Fibroblast of gingiva (primary cell): ENCODE data around the gene FTO.
"Not testable (repeated sequence)": the region's sequence is repeated elsewhere in the genome, so short reads cannot be mapped to it uniquely, and the experiment has no call there.

Experiments
- DNase-seq: peaks from one replicate; pipeline ENCODE4 v3.0.0-alpha.2; 2011; ENCODE audit warnings: low read depth

FTO gene

DNA sequence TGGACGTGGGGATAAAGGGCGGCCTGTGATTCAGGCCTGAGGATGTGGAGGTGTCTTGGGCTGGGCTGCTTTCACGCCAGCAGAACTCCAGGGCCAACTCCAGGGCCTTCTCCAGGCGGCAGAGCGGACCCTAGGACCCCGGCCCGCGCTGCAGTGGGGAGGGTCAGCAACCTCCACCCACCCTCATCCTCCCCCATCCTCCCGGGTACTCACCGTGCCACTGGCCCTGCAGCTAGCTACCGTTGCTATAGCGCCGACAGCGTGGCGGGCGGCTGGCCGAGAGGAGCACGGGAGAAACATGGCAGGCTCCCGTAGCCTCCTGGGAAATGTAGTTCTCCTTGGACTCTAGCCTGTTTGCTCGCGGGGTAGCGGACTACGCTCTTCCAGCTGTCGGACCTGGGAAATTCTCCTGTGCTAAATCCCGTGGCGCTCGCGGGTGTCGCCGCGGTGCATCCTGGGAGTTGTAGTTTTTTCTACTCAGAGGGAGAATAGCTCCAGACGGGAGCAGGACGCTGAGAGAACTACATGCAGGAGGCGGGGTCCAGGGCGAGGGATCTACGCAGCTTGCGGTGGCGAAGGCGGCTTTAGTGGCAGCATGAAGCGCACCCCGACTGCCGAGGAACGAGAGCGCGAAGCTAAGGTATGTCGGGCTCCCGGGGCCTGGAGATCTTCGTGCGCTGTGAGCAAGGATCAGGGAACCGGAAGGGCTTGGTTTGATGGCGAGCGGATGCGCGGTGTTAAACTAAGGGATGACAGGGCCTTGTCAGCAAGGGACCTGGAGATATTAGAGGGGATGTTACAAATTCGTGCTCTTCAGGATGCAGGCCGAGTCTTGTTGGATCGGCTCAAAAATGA is at the start of gene FTO, which contains the start of gene RPGRIP1L:
Gene FTO (plus strand): TSS at position 567 of the 855 bp plus-strand sequence.
Gene RPGRIP1L (minus strand): TSS at position 270 of the 855 bp plus-strand sequence. CDS start 3,136 bp downstream, outside the sequence.
- peak; percentile 99 for DNase-seq

DNA sequence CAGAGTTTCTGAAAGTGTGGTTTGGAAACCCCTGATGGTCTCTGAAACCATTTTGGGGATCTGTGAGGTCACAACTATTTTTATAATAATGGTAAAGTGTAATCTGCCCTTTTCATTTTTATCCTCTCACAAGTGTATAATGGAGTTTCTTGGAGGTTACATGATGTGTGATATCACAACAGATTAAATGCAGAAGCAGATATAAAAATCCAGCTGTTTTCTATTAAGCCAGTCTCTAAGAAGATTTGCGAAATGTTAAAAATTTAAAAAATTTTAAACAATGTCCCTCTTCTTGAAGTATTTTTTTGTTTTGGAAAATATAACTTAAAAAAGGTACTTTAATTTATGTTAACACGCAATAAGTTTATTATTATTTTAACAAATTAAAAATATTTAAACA is 49.0 kb upstream of the FTO start:
- DNase-seq: peak; percentile 45

DNA sequence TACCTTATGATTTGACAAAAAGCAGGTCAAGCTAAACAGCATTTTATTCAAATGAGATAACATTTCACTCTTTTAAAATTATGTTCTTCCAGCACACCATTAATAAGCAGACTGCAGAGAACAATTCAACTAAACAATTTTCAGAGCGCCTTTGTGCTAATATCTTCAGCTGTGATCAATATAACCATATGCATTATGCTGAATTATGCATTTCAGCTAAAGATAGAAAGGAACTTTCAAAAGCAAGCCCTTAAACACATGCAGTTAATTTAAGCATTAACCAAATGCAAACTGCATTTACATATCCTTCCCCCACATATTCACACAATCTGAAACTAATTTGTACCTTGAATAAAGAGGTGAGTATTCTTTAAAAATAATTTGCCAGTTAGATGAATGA is 41.9 kb upstream of the FTO start:
- no peak for DNase-seq

DNA sequence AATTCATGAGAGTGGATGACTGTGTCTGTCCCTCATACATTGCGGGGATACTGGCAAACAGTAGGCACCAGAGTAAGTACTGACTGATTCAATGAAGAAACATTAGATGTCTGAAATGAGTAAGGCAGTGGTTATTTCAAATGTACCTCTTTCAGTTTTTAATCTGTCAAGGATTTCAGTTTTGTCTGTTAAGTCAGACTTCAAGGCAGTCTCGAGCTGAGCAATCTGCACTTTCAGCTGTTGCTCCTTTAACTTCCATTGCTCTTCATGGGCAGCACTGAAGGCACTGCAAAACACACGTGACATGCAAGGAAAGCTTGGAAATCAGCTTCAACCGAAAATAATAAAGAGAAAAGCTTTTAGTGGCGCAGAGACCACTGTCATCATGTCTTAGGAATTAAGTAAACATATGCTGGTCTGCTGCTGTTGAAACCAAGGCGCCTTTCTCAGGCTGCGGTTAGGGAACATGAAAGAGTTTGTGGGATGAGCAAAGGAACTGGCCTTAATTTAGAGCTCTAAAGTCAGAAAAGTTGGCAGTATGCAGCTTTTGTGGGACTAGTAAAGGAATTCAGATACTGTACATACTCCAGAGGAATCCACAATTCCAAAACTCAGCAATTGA is 39.1 kb upstream of the FTO start:
- DNase-seq: peak; percentile 92

DNA sequence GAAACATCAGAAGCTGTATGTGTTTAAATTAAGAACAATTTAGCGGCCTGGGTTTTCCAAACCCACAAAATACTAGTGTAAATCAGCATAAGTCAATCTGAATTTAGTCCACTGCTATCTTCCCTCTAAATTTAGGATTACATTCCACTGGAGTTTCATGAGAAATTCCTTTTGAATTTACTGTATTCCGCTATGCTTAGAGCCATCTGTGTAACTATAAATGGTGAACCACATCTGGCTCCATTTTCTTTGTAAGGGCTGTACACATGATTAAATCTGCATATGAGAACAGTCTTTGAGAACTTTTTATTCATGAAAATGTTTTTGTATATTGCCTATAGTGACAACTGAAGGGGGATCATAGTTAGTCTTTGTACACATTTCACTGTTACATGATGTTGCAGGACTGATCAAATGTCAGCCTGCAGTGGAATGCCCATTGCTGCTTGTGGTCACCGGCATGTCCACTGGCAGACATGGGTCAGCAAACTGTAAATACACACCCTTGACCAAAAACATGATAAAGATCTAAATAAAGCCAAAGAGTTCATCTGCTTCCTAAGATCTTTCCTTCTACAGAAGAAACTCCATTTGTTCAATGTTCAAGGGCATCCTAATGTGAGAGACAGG is 37.1 kb upstream of the FTO start:
- DNase-seq: peak; percentile 73

DNA sequence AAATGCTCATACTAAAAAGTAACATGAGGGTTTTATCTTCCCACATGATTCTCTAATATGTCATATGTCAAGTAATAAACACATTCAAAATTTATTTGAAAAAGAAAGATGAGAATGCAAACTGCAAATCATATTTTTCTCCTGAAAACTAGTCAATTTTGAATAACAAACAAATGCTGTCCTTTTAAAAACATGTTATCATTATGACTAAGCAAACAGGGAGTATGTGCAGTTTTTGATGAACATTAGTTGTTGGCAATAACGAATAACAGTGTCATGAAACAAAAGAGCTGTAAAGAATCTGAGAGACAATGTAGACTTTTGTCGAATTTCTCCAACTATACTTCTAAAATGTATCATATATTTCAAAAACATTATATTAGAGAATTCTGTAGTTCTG is 35.1 kb upstream of the FTO start:
- peak; percentile 26 for DNase-seq

DNA sequence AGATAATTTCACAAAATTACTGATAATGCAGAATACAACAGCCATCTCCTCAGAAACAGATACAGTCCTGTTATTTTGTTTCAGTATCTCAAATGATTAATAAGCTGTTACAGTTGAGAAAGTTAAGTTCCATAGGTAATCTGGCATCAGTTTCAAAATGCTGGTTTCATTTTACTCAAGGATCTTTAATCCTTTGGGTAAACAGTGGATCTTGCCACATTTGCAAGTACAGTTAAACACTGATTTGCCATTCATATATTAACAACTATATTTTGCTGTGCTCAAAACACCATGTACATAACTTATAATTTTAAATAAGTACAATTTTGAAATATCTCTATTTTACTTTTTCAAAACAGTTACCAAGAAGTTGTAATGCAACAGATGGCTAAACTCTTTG is 31.5 kb upstream of the FTO start:
- DNase-seq: peak; percentile 5

DNA sequence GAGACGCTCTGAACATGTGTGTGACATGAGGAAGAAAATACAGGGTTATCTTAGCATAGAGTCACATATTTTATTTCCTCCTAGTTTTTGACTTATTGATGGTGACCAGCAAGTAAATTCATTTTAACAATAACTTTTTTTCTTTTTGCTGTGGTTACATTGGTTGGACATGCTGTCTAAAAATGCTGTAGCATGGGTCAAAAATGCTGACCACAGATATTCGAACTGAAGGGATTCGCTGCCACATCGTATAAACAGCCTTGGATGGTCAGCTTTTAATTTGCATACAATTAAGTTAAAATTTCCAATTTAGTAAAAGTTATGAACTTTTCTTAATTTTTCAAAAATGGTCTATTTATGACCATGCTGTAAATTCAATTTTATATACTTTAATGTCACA is 30.8 kb upstream of the FTO start:
- peak; percentile 1 for DNase-seq

DNA sequence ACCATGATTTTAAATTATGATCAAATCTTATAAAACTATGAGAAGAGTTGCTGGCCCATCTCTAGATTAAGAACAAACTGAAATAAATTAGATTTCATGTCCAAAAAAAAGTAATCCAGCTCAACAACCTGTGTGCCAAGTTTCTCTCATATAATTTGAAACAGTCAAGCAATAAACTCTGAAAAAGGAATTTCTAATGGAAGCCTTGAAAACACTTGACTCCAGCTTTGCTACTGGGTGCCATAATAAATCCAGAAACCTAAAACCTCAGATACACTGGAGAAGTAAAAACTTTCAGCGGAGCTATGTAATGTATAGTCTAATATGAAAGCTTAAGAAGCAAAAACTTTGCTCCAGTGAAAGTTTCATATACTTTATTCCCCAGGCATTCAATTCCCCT is 25.8 kb upstream of the FTO start:
- no peak for DNase-seq

DNA sequence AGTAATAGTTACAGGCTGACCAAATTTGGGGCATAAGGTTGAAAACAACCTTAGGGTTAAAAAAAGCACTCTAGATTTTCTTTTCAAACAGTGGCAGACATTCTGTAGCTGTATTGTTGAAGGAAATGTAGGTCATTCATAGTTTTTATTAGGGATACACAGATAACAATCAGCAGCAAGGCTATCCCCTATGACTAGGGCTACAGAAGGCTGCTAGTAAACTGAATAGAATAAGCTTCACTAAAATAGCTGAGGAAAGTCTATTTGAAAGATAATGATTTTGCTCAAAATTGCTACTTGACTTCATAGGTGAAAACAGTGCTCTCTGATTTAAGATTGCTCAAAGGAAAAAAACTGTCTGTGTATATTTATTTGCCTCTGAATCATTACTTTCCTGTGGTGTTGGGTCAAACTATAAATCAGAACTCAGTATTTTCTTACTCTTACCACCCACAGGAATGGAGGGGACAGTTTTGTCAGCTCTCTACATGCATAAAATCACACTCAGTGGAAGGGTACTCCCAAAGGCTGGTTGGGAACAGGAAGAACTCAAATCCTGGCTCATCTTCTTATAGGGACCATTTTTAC is 25.1 kb upstream of the FTO start:
- no peak for DNase-seq

DNA sequence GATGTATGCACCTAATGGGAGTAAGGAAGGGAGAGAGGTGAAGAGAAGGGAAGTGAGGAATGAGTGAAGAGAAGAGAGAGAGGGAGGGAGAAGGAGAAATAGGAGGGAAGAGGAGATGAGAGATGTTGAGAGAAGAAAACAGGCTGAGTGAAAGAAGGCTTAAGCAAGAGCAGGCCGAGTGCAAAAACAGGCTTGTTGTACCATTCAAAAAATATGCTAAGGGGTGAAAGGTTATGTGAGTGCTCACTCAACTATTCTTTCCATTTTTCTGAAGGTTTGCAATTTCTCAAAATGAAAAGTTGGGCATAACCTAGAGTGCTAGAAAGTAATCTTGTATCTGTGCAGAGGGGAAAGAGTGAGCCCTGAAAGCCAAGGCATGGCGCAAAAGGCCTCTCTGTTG is 23.2 kb upstream of the FTO start:
- DNase-seq: peak; percentile 14

DNA sequence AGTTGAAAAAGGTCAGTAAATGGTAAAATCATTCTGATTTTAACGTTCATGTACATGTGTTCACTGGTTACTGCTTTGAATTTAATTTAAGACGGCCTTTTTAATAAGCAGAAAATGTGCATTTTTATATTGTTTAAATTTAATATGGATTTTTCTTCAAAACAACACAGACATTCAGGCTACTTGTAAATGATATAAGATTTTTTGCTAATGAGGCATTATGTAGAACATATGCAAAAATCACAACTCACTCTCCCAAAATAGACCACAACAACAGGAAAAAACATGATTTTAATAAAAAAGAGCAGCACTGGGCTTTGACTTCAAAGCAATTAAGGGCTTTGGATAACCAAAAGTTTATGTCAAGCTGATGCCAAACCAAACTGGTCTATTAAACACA is 22.6 kb upstream of the FTO start:
- no peak for DNase-seq

DNA sequence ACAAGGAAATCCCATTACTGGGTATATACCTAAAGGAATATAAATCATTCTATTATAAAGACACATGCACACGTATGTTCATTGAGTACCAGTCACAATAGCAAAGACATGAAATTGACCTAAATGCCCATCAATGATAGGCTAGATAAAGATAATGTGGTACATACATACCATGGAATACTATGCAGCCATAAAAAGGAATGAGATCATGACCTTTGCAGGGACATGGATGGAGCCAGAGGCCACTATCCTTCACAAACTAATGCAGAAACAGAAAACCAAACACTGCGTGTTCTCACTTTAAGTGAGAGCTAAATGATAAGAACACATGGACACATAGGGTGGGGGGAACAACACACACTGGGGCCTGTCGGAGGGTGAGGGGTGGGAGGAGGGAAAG is 18.6 kb upstream of the FTO start:
- DNase-seq: not testable (repeated sequence)

DNA sequence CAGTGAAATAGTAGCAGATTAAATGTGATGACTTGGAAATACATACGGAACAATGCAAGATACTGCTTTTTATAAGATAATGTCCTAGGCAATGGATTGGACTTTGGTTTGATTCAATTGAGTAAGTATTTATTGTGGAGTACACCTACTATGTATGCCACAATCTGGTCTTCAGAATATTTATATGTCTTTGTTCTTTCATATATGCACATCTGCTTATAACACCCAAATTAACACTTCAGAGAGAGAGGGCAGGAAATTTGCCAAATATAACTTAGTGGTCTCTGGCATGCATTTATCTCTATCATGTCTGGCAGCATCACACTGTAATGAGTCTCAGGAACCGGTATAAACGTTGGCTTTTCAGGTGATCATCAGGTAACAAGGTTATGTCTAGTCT is 17.2 kb upstream of the FTO start:
- no peak for DNase-seq

DNA sequence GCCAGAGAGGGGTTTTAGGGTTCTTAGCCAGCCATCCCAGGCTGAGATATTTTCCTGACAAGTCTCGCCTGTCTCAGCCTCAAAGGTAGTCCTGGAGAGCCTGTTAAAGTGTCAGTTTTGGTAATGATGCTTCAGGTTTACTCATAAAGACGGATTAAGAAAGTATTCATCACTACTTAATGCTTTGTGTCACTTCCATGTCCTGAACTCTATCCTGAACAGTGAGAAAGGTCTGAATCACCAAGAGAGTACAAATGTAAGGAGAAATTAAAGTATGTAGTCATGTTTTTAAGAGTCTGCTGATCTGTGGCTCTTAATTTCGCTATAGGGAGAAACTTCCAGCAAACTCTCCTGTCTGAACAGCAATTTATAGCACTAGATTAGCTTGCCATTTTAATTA is 14.3 kb upstream of the FTO start:
- DNase-seq: no peak

DNA sequence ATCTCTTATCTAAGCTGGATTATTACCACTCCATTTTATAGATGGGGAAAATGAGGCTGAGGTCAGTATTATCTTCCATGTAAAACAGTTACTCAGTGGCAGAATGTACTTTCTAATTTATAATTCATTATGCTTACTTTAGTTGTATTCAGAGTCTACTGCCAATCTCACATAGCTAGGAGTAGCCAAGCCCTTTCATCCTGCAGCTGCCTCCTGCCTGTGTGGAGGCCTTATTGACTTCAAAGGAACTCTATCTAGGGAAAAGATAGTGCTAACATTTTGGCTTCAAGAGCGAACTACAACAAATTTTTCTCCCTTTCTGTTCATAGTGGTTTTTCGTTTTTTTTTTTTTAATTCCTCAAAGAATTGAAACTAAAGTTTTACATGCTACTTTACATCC is 13.2 kb upstream of the FTO start:
- no peak for DNase-seq

DNA sequence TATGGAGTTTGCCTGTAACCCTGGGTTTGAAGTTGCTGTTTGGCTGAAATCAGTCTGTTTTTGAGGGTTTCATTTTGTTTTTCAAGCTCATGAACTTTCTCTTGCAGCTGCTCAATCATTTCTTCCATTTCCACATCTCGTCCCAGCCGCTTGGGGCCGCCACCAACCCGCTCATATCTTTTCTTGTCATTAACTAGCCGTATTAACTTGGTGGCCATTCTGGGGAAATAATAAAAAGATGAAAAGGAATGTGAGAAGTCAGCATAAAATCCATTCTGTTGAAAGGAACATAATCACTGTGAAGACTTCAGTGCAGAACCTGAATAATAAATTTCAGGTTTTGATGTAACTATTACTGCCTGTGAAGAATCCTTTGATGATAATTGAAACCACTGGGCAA is 11.8 kb upstream of the FTO start:
- no peak for DNase-seq

DNA sequence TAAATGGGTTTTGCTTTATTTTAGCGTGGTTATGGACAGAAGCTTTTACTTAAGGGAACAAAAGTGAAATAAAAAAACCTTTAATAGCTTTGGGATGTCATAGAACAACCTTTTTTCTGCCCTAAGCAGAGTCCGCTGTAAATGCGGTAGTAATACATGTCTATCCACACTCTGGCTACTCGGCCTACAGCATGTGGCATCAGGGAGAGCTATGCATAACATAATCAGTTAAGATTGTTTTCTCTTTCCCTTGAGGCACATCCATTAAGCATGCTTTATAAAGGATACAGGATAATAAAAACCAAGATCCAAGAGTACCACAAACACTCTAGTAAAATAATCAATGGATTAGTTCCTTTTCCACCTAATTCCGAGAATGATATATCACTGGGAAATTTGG is 10.6 kb upstream of the FTO start:
- DNase-seq: no peak

DNA sequence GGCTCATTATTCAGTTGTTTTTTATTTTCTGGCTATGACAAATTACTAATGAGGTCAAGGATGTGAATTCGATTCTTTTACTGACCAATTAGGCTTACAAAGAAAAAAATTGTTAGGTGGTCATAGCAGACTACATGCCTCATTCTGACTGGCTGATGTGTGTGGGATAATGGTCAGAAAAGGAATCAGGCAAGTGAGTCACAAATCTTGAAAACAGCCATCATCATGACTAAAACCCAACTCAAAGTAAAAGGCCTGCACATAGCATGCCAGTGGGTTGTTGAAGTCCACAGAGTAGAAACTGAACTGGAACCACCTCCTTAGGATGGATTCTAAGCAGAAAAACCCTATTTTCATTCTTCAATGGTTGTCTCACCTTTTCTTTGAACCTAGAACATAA is 8.9 kb upstream of the FTO start:
- DNase-seq: no peak

DNA sequence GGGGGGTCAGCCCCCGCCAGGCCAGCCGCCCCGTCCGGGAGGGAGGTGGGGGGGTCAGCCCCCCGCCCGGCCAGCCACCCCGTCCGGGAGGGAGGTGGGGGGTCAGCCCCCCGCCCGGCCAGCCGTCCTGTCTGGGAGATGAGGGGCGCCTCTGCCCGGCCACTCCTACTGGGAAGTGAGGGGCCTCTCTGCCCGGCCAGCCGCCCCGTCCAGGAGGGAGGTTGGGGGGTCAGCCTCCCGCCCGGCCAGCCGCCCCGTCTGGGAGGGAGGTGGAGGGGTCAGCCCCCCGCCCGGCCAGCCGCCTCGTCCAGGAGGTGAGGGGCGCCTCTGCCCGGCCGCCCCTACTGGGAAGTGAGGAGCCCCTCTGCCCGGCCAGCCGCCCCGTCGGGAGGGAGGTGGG is 5.7 kb upstream of the FTO start:
- not testable (repeated sequence) for DNase-seq

DNA sequence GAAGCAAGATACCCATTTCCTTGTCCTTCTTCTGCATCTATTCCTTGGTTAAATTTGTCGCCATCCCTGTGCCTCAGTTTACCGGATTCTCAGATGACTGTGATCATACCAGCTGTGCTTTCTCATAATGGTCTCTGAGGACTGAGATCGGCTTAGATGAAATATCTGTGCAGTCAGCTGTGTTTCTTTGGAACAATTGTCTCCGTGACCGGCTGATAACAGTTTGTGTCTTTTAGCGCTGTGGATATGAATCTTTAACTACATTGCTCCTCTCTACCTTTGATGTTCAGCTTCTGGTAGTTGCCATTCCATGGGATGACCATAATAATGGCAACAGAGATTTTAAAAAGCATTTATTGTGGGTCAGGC is 473 bp downstream of the FTO start:
- no peak for DNase-seq

DNA sequence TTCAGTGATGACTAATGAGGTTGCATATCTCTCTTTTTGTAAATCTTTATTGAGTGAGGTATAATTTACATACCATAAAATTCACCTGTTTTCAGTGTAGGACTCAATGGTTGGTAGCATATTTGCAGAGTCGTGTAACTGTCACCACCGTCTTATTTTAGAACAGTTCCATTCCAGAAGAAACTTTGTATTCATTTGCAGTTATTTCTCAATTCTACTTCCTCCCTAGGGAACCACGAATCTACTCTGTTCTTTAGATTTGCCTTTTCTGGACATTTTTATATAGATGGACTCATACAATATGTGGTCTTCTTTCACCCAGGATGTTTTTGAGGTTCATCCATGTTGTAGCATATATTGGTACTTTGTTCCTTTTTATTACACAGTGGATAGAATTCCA is 3.7 kb downstream of the FTO start:
- no peak for DNase-seq

DNA sequence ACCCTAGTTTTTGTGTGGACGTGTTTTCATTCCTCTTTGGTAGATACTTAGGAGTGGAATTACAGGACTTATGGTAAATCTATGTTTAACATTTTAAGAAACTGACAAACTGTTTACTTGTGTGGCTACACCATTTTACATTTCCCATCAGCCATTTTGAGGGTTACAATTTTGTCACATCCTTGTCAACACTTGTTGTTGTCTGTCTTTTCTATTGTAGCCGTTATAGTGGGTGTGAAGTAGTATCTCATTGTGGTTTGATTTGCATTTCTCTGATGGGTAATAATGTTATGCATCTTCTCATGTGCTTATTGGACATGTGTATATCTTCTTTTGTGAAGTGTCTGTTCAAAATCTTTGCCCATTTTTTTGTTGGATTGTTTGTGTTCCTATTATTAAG is 4.5 kb downstream of the FTO start:
- DNase-seq: no peak
